WTC11 (cell line): ENCODE results near the gene ISM2. TPM values are rescaled to one million over a fixed set of nuclear protein-coding genes. Genes with fewer than 3 reads are reported as not detected.

Experiments
- ATAC-seq: fragments of 200-7000 bp; cut with Tn5 transposase; 2 replicates; pipeline ENCODE4 v1.10.0; 2021; ENCODE audit warnings: mild to moderate bottlenecking, moderate library complexity
- CTCF ChIA-PET: fragments of 300-600 bp; sonication (Branson Sonifier 250); formaldehyde crosslinking; loops from one replicate; lab custom pipeline; 2021; ENCODE audit warnings: antibody characterized with exemption; lab: Charles Lee
- POLR2A ChIA-PET: fragments of 350-600 bp; sonication (Branson Sonifier 250); formaldehyde crosslinking; loops from one replicate; lab custom pipeline; 2021; ENCODE audit warnings: antibody characterized with exemption; lab: Charles Lee
- DNase-seq: peaks from one replicate; pipeline ENCODE4 v3.0.0; 2021; ENCODE audit warnings: low spot score
- H3K27ac Mint-ChIP-seq: 2 replicates; pipeline ENCODE4 v1.8.0; 2021; ENCODE audit warnings: mixed read lengths
- H3K27me3 Mint-ChIP-seq: 2 replicates; pipeline ENCODE4 v1.8.0; 2021; ENCODE audit warnings: low read depth, mild to moderate bottlenecking, moderate library complexity, mixed read lengths
- H3K36me3 Mint-ChIP-seq: 2 replicates; pipeline ENCODE4 v1.8.0; 2021; ENCODE audit warnings: mixed read lengths
- H3K4me1 Mint-ChIP-seq: 2 replicates; pipeline ENCODE4 v1.8.0; 2022; ENCODE audit warnings: mixed read lengths
- H3K4me3 Mint-ChIP-seq: 2 replicates; pipeline ENCODE4 v1.8.0; 2021; ENCODE audit warnings: mild to moderate bottlenecking, moderate library complexity, mixed read lengths
- H3K9me3 Mint-ChIP-seq: 2 replicates; pipeline ENCODE4 v1.8.0; 2021; ENCODE audit warnings: mixed read lengths
- E2F4 ChIP-seq: sonication (generic); formaldehyde crosslinking; IDR thresholded peaks from 2 replicates; pipeline ENCODE4 v1.8.1; 2022; ENCODE audit warnings: low read depth, mild to moderate bottlenecking, moderate library complexity, missing genetic modification reagents, borderline replicate concordance
- ETV6 ChIP-seq: sonication (generic); formaldehyde crosslinking; IDR thresholded peaks from 2 replicates; pipeline ENCODE4 v1.8.1; 2022; ENCODE audit warnings: mild to moderate bottlenecking, missing genetic modification reagents
- FOXP4 ChIP-seq: sonication (generic); formaldehyde crosslinking; IDR thresholded peaks from 2 replicates; pipeline ENCODE4 v1.8.0; 2022; ENCODE audit warnings: mild to moderate bottlenecking, missing genetic modification reagents
- GRHL2 ChIP-seq: fragments of 250-450 bp; sonication (Bioruptor Pico); IDR thresholded peaks from 2 replicates; pipeline ENCODE4 v1.8.0; 2022; ENCODE audit warnings: mild to moderate bottlenecking, moderate library complexity; ENCODE audit not compliant: insufficient replicate concordance, severe bottlenecking
- IRF2 ChIP-seq: sonication (generic); formaldehyde crosslinking; IDR thresholded peaks from 2 replicates; pipeline ENCODE4 v1.8.0; 2022; ENCODE audit warnings: low read depth, missing genetic modification reagents, borderline replicate concordance
- MXD4 ChIP-seq: fragments of 250-450 bp; sonication (Bioruptor Pico); IDR thresholded peaks from 2 replicates; pipeline ENCODE4 v1.8.0; 2021; ENCODE audit warnings: mild to moderate bottlenecking, moderate library complexity, borderline replicate concordance
- NFATC4 ChIP-seq: fragments of 250-450 bp; sonication (Bioruptor Pico); IDR thresholded peaks from 2 replicates; pipeline ENCODE4 v1.9.0; 2021; ENCODE audit warnings: mild to moderate bottlenecking
- NFE2L1 ChIP-seq: sonication (generic); formaldehyde crosslinking; IDR thresholded peaks from 2 replicates; pipeline ENCODE4 v1.8.1; 2023; ENCODE audit warnings: missing genetic modification reagents
- SMAD4 ChIP-seq: sonication (generic); formaldehyde crosslinking; IDR thresholded peaks from 2 replicates; pipeline ENCODE4 v1.8.0; 2022; ENCODE audit warnings: mild to moderate bottlenecking, missing genetic modification reagents
- SOX15 ChIP-seq: fragments of 250-450 bp; sonication (Bioruptor Pico); IDR thresholded peaks from 2 replicates; pipeline ENCODE4 v1.9.0; 2021; ENCODE audit warnings: mild to moderate bottlenecking
- ZNF423 ChIP-seq: fragments of 250-450 bp; sonication (Bioruptor Pico); IDR thresholded peaks from 2 replicates; pipeline ENCODE4 v2.1.2; 2022; ENCODE audit warnings: mild to moderate bottlenecking, moderate library complexity
- ZNF425 ChIP-seq: fragments of 250-450 bp; sonication (Bioruptor Pico); conservative IDR thresholded peaks from 2 replicates; pipeline ENCODE4 v1.9.0; 2021; ENCODE audit warnings: mild to moderate bottlenecking
- ZNF671 ChIP-seq: fragments of 250-450 bp; sonication (Bioruptor Pico); IDR thresholded peaks from 2 replicates; pipeline ENCODE4 v1.8.0; 2021; ENCODE audit warnings: mild to moderate bottlenecking
- total RNA-seq: library from RNA; stranded (reverse); gene quantifications from 3 replicates; pipeline ENCODE4 v1.2.3, GENCODE V29; 2021
- TF ChIP-seq, protein P1 (sequence below): sonication (generic); formaldehyde crosslinking; IDR thresholded peaks from 2 replicates; pipeline ENCODE4 v1.8.0; 2022; ENCODE audit warnings: mild to moderate bottlenecking, missing genetic modification reagents
- TF ChIP-seq, protein P2 (sequence below): sonication (generic); formaldehyde crosslinking; IDR thresholded peaks from 2 replicates; pipeline ENCODE4 v1.8.0; 2023; ENCODE audit warnings: mild to moderate bottlenecking, missing genetic modification reagents
- TF ChIP-seq, protein P3 (sequence below): sonication (generic); formaldehyde crosslinking; IDR thresholded peaks from 2 replicates; pipeline ENCODE4 v1.8.1; 2023; ENCODE audit warnings: mild to moderate bottlenecking, missing genetic modification reagents

ISM2 gene
- total RNA-seq, 1 experiment from 2014 or later = 1.4 TPM

DNA sequence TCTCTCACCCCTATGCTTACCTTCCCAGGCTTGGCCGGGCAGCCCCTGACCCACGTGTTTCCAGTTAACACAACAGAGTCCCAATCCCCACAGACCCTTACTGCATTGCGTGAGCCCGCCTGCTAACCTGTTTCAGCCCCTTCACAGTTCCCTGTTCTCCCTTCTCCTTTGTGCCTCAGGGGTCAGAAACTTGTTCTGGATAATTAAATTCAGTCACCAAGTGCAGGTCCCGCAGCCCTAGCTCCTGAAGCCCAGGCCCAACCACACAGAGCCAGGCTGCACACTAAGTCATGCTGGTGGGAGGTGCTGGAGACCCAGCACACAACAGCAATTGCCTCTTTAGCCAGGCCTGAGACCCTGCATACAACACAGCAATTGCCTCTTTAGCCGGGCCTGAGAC is 9.6 kb downstream of the ISM2 start:
- no peak overlapping the region for H3K27ac Mint-ChIP-seq
- H3K4me1 Mint-ChIP-seq = no peaks in the 10 kb centered on the region
- TF ChIP-seq ZNF425 (CRISPR knock-in tag) (no peak), NFATC4 (CRISPR knock-in tag) (no peak), MXD4 (CRISPR knock-in tag) (no peak), SOX15 (CRISPR knock-in tag) (no peak), E2F4 (CRISPR knock-in tag) (no peak), ETV6 (CRISPR knock-in tag) (no peak), NFE2L1 (CRISPR knock-in tag) (no peak), FOXP4 (no peak)
- TF ChIP-seq, protein P1, sequence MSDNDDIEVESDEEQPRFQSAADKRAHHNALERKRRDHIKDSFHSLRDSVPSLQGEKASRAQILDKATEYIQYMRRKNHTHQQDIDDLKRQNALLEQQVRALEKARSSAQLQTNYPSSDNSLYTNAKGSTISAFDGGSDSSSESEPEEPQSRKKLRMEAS (CRISPR knock-in tag) = no peak
- TF ChIP-seq, protein P2, sequence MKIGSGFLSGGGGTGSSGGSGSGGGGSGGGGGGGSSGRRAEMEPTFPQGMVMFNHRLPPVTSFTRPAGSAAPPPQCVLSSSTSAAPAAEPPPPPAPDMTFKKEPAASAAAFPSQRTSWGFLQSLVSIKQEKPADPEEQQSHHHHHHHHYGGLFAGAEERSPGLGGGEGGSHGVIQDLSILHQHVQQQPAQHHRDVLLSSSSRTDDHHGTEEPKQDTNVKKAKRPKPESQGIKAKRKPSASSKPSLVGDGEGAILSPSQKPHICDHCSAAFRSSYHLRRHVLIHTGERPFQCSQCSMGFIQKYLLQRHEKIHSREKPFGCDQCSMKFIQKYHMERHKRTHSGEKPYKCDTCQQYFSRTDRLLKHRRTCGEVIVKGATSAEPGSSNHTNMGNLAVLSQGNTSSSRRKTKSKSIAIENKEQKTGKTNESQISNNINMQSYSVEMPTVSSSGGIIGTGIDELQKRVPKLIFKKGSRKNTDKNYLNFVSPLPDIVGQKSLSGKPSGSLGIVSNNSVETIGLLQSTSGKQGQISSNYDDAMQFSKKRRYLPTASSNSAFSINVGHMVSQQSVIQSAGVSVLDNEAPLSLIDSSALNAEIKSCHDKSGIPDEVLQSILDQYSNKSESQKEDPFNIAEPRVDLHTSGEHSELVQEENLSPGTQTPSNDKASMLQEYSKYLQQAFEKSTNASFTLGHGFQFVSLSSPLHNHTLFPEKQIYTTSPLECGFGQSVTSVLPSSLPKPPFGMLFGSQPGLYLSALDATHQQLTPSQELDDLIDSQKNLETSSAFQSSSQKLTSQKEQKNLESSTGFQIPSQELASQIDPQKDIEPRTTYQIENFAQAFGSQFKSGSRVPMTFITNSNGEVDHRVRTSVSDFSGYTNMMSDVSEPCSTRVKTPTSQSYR (CRISPR knock-in tag) = no peak
- TF ChIP-seq, all 79 proteins: peak for 0
- H3K36me3 Mint-ChIP-seq = no peaks in the 10 kb centered on the region
- no peak overlapping the region for H3K4me3 Mint-ChIP-seq
- ChIA-PET CTCF (no interaction called here), POLR2A (no interaction called here)
- H3K27me3 Mint-ChIP-seq = no peaks in the 10 kb centered on the region
- ATAC-seq (no peak), DNase-seq (no peak)
- no peaks in the 10 kb centered on the region for H3K9me3 Mint-ChIP-seq

- no peak overlapping the region for H3K4me3 Mint-ChIP-seq
- CTCF ChIA-PET = no interaction called here
Measured at GRCh38 chr14:77488558-77488957, 10.1 kb downstream of the ISM2 start.

More at GRCh38 chr14:77488558-77488957, 10.1 kb downstream of the ISM2 start:
- no peaks in the 10 kb centered on the region for H3K27me3 Mint-ChIP-seq
- no peak for DNase-seq
- TF ChIP-seq GRHL2 (CRISPR knock-in tag) = no peak
- no peak for TF ChIP-seq ZNF423 (CRISPR knock-in tag)
- TF ChIP-seq ZNF671 (CRISPR knock-in tag) = no peak
- TF ChIP-seq, protein P3, sequence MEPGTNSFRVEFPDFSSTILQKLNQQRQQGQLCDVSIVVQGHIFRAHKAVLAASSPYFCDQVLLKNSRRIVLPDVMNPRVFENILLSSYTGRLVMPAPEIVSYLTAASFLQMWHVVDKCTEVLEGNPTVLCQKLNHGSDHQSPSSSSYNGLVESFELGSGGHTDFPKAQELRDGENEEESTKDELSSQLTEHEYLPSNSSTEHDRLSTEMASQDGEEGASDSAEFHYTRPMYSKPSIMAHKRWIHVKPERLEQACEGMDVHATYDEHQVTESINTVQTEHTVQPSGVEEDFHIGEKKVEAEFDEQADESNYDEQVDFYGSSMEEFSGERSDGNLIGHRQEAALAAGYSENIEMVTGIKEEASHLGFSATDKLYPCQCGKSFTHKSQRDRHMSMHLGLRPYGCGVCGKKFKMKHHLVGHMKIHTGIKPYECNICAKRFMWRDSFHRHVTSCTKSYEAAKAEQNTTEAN = no peak
- TF ChIP-seq IRF2 (CRISPR knock-in tag) = no peak
- no peak for TF ChIP-seq SMAD4 (CRISPR knock-in tag)
- TF ChIP-seq, all 79 proteins: peak for 0
- H3K9me3 Mint-ChIP-seq = no peaks in the 10 kb centered on the region
- no peak overlapping the region for H3K27ac Mint-ChIP-seq
- POLR2A ChIA-PET = no interaction called here
- no peaks in the 10 kb centered on the region for H3K4me1 Mint-ChIP-seq
- no peaks in the 10 kb centered on the region for H3K36me3 Mint-ChIP-seq
- ATAC-seq = no peak
